NOMO-1 treated with DMSO at 0.1 percent for 48 hours (cell line): ENCODE measurements around the gene PARD3B.

Experiments used
- DNase-seq: peaks from one replicate; lab custom pipeline; 2025; ENCODE audit not compliant: unreplicated experiment; lab: John Stamatoyannopoulos, UW

PARD3B gene

GRCh38 chr2:205580212-205580987 is 1035.1 kb downstream of the PARD3B start:
- no peak for DNase-seq

GRCh38 chr2:205582366-205582765 is 1037.1 kb downstream of the PARD3B start:
- no peak for DNase-seq

- no peak for DNase-seq
Observed at GRCh38 chr2:205585449-205586383, 1040.4 kb downstream of the PARD3B start.

GRCh38 chr2:205586626-205587025 is 1041.4 kb downstream of the PARD3B start:
- no peak for DNase-seq

- no peak for DNase-seq
Observed at GRCh38 chr2:205589479-205589878, 1044.2 kb downstream of the PARD3B start.

- no peak for DNase-seq
Observed at GRCh38 chr2:205590759-205591158, 1045.5 kb downstream of the PARD3B start.

GRCh38 chr2:205593891-205594290 is 1048.6 kb downstream of the PARD3B start:
- DNase-seq: no peak

GRCh38 chr2:205596581-205596980 is 1051.3 kb downstream of the PARD3B start:
- no peak for DNase-seq

GRCh38 chr2:205605638-205606304 is 1060.5 kb downstream of the PARD3B start:
- DNase-seq: no peak

GRCh38 chr2:205607146-205607545 is 1061.9 kb downstream of the PARD3B start:
- DNase-seq: no peak

- DNase-seq: peak; percentile 61
Observed at GRCh38 chr2:205609113-205609512, 1063.8 kb downstream of the PARD3B start.

- DNase-seq: no peak
Observed at GRCh38 chr2:205610437-205610836, 1065.2 kb downstream of the PARD3B start.

- no peak for DNase-seq
Observed at GRCh38 chr2:205612636-205613035, 1067.4 kb downstream of the PARD3B start.

- no peak for DNase-seq
Observed at GRCh38 chr2:205613970-205614559, 1068.8 kb downstream of the PARD3B start.

- no peak for DNase-seq
Observed at GRCh38 chr2:205614965-205615364, 1069.7 kb downstream of the PARD3B start.

GRCh38 chr2:205617905-205618304 is 1072.6 kb downstream of the PARD3B start:
- no peak for DNase-seq

- DNase-seq: no peak
Observed at GRCh38 chr2:205619600-205619999, 1074.3 kb downstream of the PARD3B start.

GRCh38 chr2:205627085-205627484 is 1081.8 kb downstream of the PARD3B start:
- no peak for DNase-seq

GRCh38 chr2:205628422-205628821 is 1083.1 kb downstream of the PARD3B start:
- no peak for DNase-seq

GRCh38 chr2:205629091-205629776 is 1084.0 kb downstream of the PARD3B start:
- DNase-seq: no peak
